GM19452 (cell line): ENCODE results near the gene MRPL38.
A peak's percentile ranks its signal among the peaks of the same experiment; 100 is the strongest.
"Not testable (repeated sequence)": the region's sequence is repeated elsewhere in the genome, so short reads cannot be mapped to it uniquely, and the experiment has no call there.

Experiments
- ATAC-seq: cut with Tn5 transposase; IDR thresholded peaks from one replicate; pipeline ENCODE4 v1.9.1; 2021; ENCODE audit not compliant: unreplicated experiment

Gene MRPL38

GRCh38 chr17:75876938-75877751 lies 27.5 kb downstream of the MRPL38 start:
- no peak for ATAC-seq

- ATAC-seq, result no peak
Measured at GRCh38 chr17:75876190-75876937, 28.3 kb downstream of the MRPL38 start.

GRCh38 chr17:75875940-75876189 lies 28.8 kb downstream of the MRPL38 start:
- no peak for ATAC-seq

- ATAC-seq, result no peak
Measured at GRCh38 chr17:75875182-75875939, 29.3 kb downstream of the MRPL38 start.

- ATAC-seq, result no peak
Measured at GRCh38 chr17:75874323-75875181, 30.1 kb downstream of the MRPL38 start.

- ATAC-seq, result no peak
Measured at GRCh38 chr17:75873587-75874322, 30.9 kb downstream of the MRPL38 start.

- no peak for ATAC-seq
Measured at GRCh38 chr17:75872434-75873351, 32.0 kb downstream of the MRPL38 start.

GRCh38 chr17:75870228-75870627 lies 34.5 kb downstream of the MRPL38 start:
- not testable (repeated sequence) for ATAC-seq

GRCh38 chr17:75869282-75870141 lies 35.2 kb downstream of the MRPL38 start:
- ATAC-seq, result no peak

GRCh38 chr17:75868730-75869281 lies 35.9 kb downstream of the MRPL38 start:
- not testable (repeated sequence) for ATAC-seq

GRCh38 chr17:75865404-75866188 lies 39.1 kb downstream of the MRPL38 start:
- not testable (repeated sequence) for ATAC-seq

GRCh38 chr17:75864887-75865286 lies 39.8 kb downstream of the MRPL38 start:
- ATAC-seq, result peak; percentile 22

GRCh38 chr17:75864448-75864871 lies 40.2 kb downstream of the MRPL38 start:
- peak; percentile 74 for ATAC-seq

- no peak for ATAC-seq
Measured at GRCh38 chr17:75861927-75862317, 42.8 kb downstream of the MRPL38 start.

GRCh38 chr17:75859358-75859757 lies 45.3 kb downstream of the MRPL38 start:
- not testable (repeated sequence) for ATAC-seq

GRCh38 chr17:75856062-75856756 lies 48.5 kb downstream of the MRPL38 start:
- peak; percentile 27 for ATAC-seq
